Spleen (tissue), 11 donors: Measurements from ENCODE around the gene GTPBP1. TPM values are rescaled to one million over a fixed set of nuclear protein-coding genes. Genes with fewer than 3 reads are reported as not detected.

Source experiments
- DNase-seq: peaks from one replicate; pipeline ENCODE4 v3.0.0-alpha.2; 2020
- H3K27ac ChIP-seq, 8 donors: fragments of 200-600 bp; sonication (generic) in 7 of 8; 1 replicate in 4 of 8; 2 replicates in 4 of 8; pipeline versions ENCODE4 v1.5.0 to v1.8.0; 2016 to 2021; ENCODE audit warnings: inconsistent platforms in 4 of 8, mild to moderate bottlenecking in 4 of 8, moderate library complexity in 1 of 8
- H3K27me3 ChIP-seq, 7 donors: fragments of 200-600 bp; sonication (generic) in 6 of 7; replicated peaks in 1 of 7; 1 replicate in 4 of 7; 2 replicates in 3 of 7; pipeline versions ENCODE4 v1.5.0 to v1.8.0; 2016 to 2021; ENCODE audit warnings: inconsistent platforms in 3 of 7, mild to moderate bottlenecking in 1 of 7
- H3K36me3 ChIP-seq, 6 donors: fragments of 200-600 bp; sonication (generic) in 5 of 6; 1 replicate in 4 of 6; 2 replicates in 2 of 6; pipeline versions ENCODE4 v1.5.0 to v1.8.0; 2016 to 2021; ENCODE audit warnings: inconsistent platforms in 2 of 6
- H3K4me1 ChIP-seq, 6 donors: fragments of 200-600 bp; sonication (generic) in 5 of 6; 1 replicate in 3 of 6; 2 replicates in 3 of 6; pipeline versions ENCODE4 v1.5.0 to v1.8.0; 2016 to 2021; ENCODE audit warnings: inconsistent platforms in 3 of 6
- H3K4me3 ChIP-seq, 8 donors: fragments of 200-600 bp; sonication (generic) in 7 of 8; 1 replicate in 4 of 8; 2 replicates in 4 of 8; pipeline versions ENCODE4 v1.5.0 to v1.8.0; 2016 to 2021; ENCODE audit warnings: inconsistent platforms in 4 of 8, mild to moderate bottlenecking in 4 of 8, moderate library complexity in 2 of 8
- H3K9me3 ChIP-seq, 8 donors: fragments of 200-600 bp; sonication (generic) in 7 of 8; 1 replicate in 4 of 8; 2 replicates in 4 of 8; pipeline versions ENCODE4 v1.5.0 to v1.8.0; 2016 to 2021; ENCODE audit warnings: inconsistent platforms in 4 of 8
- POLR2A ChIP-seq, 3 donors: fragments of 450-650 bp; IDR thresholded peaks; one replicate each; pipeline ENCODE4 v1.5.1; 2017; ENCODE audit warnings: antibody characterized with exemption in 3 of 3, mild to moderate bottlenecking in 1 of 3
- POLR2AphosphoS5 ChIP-seq, 3 donors: sonication (generic); formaldehyde crosslinking; IDR thresholded peaks; one replicate each; pipeline ENCODE4 v1.5.1; 2017; ENCODE audit warnings: antibody characterized with exemption in 3 of 3
- WGBS, 5 donors: extraction: QIAGEN DNeasy Blood & Tissue Kit in 3 of 5; methylation state at CpG; one replicate each; pipeline versions ENCODE4 v1.1.5 to v1.1.7; 2013 to 2018; 5-methylcytosine and 5-hydroxymethylcytosine counted together
- intact Hi-C: fragments of 100-400 bp; cut with DNase I; formaldehyde crosslinking; loops from one replicate; pipeline ENCODE4 v1.15.0; 2023; ENCODE audit warnings: low total_unique reads
- polyA plus RNA-seq, 3 donors: library from polyadenylated mRNA; stranded (reverse); fragments of 200-250 nt; gene quantifications; one replicate each; pipeline ENCODE4 v1.2.1, GENCODE V29; 2013
- total RNA-seq, 7 donors: library from RNA; depleted of rRNA in 3 of 7; stranded (reverse); fragments of >200 nt in 3 of 7; fragmentation: NEBNext Ultra II Directional in 4 of 7; extraction: Animal tissue kit (Norgen Biotek cat#: 25700) in 4 of 7; gene quantifications; one replicate each; pipeline versions ENCODE4 v1.1.0 to v1.2.1, GENCODE V29; 2016 to 2021
- TF ChIP-seq, protein P1 (sequence below), 11 experiments: fragments of 200-600 bp in 7 of 11; fragments of 450-650 bp in 4 of 11; sonication (generic) in 4 of 11; IDR thresholded peaks in 8 of 11; conservative IDR thresholded peaks in 3 of 11; 1 replicate in 7 of 11; 2 replicates in 4 of 11; pipeline versions ENCODE4 v1.4.0 to v1.8.0; 2016 to 2021; ENCODE audit warnings: antibody characterized with exemption in 11 of 11, inconsistent platforms in 4 of 11, mild to moderate bottlenecking in 1 of 11
- donor health status: healthy with polysubstance abuse.
- donor health status: DM: no; HTN: no; CAD: no; lungs with moderate emphysema.
- donor health status: DM: no; HTN: no; CAD: no.
- donor health status: Bipolar disorder and iron deficiency.
- donor health status: healthy.
- donor health status: DM: no; HTN: no; CAD: no.
- donor health status: DM: yes; HTN: yes; CAD: no.

The GTPBP1 gene
- total and polyA plus RNA-seq, 10 donors: 9.7 to 134 (median 91.3) TPM

DNA sequence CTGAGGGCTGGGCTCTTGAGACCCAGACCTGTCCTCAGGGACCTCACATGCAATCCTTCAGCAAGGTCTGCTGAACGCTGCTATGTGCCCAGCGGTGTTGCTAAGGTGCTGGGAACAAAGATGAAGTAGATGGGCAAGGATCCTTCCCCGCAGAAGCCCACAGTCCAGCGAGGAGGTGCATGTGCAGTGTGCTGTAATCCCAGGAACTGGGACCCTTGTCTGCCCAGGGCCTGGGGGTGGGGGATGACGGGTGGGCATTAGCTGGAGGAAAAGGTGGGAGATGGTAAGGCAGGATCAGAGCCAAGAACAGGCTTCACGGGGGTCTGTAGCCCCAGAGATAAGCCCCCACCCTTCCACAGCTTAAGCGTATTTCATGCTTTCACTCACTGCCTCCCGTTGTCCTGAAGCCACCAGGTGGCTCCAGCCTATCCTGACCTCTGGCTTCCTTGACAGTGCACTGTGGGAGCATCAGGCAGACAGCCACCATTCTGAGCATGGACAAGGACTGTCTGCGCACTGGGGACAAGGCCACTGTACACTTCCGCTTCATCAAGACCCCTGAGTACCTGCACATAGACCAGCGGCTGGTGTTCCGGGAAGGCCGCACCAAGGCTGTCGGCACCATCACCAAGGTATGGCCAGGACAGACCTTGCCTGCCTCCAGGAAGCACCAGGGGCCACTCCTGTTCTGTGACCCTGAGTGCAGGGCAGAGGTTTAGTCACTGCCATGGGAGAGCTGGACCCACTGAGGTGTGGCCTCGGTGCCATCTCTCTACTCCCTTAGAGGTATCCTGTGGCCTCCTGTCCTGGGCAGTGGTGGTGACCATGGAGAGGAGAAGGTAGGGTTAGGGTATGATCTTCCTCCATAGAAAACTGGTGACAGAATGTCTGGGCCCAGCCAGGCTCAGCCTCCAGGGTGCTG lies 22.0 kb downstream of the GTPBP1 start:
- TF ChIP-seq POLR2AphosphoS5 (IDR thresholded peaks at IDR 0.05): peak; percentile 19 to 66 (median 31)
- no peak for TF ChIP-seq POLR2A (IDR thresholded peaks at IDR 0.05)
- Histone ChIP-seq H3K27ac (peak overlapping the region in 1 of 8 donors; percentile 44), H3K36me3 (peaks cover 3 to 100% (median 97%) of the 10 kb centered on the region in 6 donors), H3K4me3 (no peak overlapping the region), H3K27me3 (no peaks in the 10 kb centered on the region), H3K4me1 (peaks cover 0 to 34% (median 4%) of the 10 kb centered on the region in 6 donors), H3K9me3 (no peaks in the 10 kb centered on the region)
- DNase-seq: peak; percentile 58
- WGBS, 5 donors: 91 to 98% (median 94%) methylated on average over 9 to 15 of the region's 15 CpGs
- intact Hi-C loops: no loop called here

DNA sequence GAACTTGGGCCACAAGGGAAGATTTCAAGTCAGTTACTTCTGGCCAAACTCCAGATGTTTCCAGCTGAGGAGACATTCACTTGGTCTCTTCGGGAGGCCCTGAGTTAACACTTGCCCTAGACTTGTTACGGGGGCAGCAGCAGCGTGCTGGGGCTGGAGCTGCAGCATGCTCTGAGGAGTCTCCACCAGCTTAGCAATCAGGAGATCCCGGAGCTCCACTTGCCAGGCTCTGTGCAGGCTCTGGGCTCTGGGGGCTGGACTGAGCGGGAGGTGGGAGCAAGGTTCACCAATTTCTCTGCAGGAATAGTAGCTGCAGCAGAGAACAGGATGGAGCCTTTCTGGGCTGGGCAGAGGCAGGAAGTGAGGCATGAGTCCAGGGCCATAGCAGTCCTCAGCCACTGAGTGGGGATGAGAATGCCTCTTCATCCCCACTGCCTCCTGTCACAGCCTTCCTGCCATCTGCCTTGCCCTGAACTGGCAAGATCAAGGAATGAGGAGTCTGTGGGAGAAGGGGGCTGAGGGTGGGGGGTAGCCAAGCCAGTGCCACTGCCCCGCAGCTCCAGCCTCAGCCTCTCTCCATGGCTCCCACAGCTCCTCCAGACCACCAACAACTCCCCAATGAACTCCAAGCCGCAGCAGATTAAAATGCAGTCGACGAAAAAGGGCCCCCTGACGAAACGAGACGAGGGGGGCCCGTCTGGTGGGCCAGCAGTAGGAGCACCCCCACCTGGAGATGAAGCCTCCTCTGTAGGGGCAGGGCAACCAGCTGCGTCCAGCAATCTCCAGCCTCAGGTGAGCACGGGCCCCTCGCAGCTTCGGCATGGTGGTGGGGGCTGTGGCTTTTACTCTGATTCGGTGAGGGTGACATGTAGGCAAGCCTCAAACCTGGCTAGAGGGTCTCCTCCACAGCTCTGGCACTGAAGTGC lies 23.4 kb downstream of the GTPBP1 start:
- 90 to 97% (median 93%) methylated on average over 16 to 18 of the region's 18 CpGs for WGBS, 5 donors
- TF ChIP-seq POLR2AphosphoS5 (IDR thresholded peaks at IDR 0.05) (peak; percentile 27 to 67 (median 29)), POLR2A (IDR thresholded peaks at IDR 0.05) (no peak)
- TF ChIP-seq, protein P1, sequence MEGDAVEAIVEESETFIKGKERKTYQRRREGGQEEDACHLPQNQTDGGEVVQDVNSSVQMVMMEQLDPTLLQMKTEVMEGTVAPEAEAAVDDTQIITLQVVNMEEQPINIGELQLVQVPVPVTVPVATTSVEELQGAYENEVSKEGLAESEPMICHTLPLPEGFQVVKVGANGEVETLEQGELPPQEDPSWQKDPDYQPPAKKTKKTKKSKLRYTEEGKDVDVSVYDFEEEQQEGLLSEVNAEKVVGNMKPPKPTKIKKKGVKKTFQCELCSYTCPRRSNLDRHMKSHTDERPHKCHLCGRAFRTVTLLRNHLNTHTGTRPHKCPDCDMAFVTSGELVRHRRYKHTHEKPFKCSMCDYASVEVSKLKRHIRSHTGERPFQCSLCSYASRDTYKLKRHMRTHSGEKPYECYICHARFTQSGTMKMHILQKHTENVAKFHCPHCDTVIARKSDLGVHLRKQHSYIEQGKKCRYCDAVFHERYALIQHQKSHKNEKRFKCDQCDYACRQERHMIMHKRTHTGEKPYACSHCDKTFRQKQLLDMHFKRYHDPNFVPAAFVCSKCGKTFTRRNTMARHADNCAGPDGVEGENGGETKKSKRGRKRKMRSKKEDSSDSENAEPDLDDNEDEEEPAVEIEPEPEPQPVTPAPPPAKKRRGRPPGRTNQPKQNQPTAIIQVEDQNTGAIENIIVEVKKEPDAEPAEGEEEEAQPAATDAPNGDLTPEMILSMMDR (IDR thresholded peaks at IDR 0.05 in 8 of 11, conservative IDR thresholded peaks at IDR 0.05 in 3 of 11): no peak
- peak; percentile 48 for DNase-seq
- H3K36me3 ChIP-seq: peaks cover 3 to 100% (median 92%) of the 10 kb centered on the region in 6 donors
- no peak overlapping the region for H3K4me3 ChIP-seq
- H3K27me3 ChIP-seq: no peaks in the 10 kb centered on the region
- H3K27ac ChIP-seq: peak overlapping the region in 2 of 8 donors; percentile 10 to 44
- intact Hi-C loops: no loop called here
- peaks cover 5 to 47% (median 15%) of the 10 kb centered on the region in 6 donors for H3K4me1 ChIP-seq
- no peaks in the 10 kb centered on the region for H3K9me3 ChIP-seq

DNA sequence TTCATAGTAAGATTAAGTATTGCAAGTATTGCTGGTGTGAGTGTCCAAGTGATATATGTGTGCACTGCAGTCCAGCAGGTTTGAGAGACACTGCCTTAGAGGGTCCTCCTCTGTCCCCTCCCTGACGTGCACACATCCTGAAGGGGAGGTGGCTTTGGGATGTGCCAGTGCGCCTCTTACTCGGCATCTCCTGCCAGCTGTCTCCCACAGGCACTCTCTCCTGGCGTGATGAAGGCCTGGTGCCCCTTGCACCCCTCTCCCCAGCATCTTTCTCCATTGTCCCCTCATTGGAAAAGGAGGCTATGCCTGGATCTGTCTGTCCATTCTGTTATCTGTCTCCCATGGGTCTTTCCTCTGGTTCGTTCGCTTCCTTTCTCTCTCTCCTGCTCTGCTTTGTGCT lies 24.2 kb downstream of the GTPBP1 start:
- DNase-seq: peak; percentile 63
- peaks cover 5 to 55% (median 18%) of the 10 kb centered on the region in 6 donors for H3K4me1 ChIP-seq
- TF ChIP-seq, protein P1 (IDR thresholded peaks at IDR 0.05 in 8 of 11, conservative IDR thresholded peaks at IDR 0.05 in 3 of 11): no peak
- TF ChIP-seq POLR2A (IDR thresholded peaks at IDR 0.05) (no peak), POLR2AphosphoS5 (IDR thresholded peaks at IDR 0.05) (no peak)
- H3K27me3 ChIP-seq: no peaks in the 10 kb centered on the region
- H3K9me3 ChIP-seq: no peaks in the 10 kb centered on the region
- peaks cover 0 to 100% (median 89%) of the 10 kb centered on the region in 6 donors for H3K36me3 ChIP-seq
- no peak overlapping the region for H3K4me3 ChIP-seq
- intact Hi-C loops: no loop called here
- WGBS, 5 donors: 88 to 94% (median 90%) methylated on average over 6 of the region's 6 CpGs
- H3K27ac ChIP-seq: no peak overlapping the region

DNA sequence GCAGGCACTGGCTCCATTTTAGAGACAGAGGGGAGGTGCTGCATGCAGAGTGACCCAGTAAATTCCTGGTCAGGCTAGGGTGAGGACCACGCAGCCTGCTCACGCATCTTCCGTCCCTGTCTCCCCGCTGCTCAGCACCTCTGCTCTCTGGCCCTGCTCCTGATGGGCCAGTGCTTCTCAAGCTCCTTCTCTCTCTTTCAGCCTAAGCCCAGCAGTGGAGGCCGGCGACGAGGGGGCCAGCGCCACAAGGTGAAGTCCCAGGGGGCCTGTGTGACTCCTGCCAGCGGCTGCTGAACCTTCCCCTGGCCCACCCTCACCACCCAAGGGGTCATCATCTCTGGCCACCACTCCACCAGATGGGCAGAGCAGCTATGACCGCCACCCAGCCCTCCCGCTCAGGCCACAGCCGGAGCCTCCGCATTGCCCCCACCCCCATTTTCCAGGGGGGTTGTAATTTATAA lies 24.7 kb downstream of the GTPBP1 start:
- Histone ChIP-seq H3K4me3 (no peak overlapping the region), H3K27me3 (no peaks in the 10 kb centered on the region), H3K4me1 (peaks cover 5 to 60% (median 20%) of the 10 kb centered on the region in 6 donors), H3K27ac (no peak overlapping the region), H3K9me3 (no peaks in the 10 kb centered on the region), H3K36me3 (peaks cover 0 to 100% (median 89%) of the 10 kb centered on the region in 6 donors)
- DNase-seq: peak; percentile 59
- intact Hi-C loops: no loop called here
- TF ChIP-seq POLR2AphosphoS5 (IDR thresholded peaks at IDR 0.05) (peak; percentile 38 to 75 (median 60)), POLR2A (IDR thresholded peaks at IDR 0.05) (no peak)
- 94 to 96% (median 95%) methylated on average over 6 to 13 of the region's 13 CpGs for WGBS, 5 donors
